Transverse colon (tissue), 4 donors: ENCODE results near the gene GNAS. TPM values are rescaled to one million over a fixed set of nuclear protein-coding genes. Genes with fewer than 3 reads are reported as not detected.

Source experiments
- DNase-seq: peaks from one replicate; pipeline ENCODE4 v3.0.0-alpha.2; 2019
- H3K27ac ChIP-seq, 4 donors: fragments of 200-600 bp; sonication (generic); 2 replicates each; pipeline ENCODE4 v1.5.1; 2016 to 2018; ENCODE audit warnings: inconsistent platforms in 4 of 4
- H3K27me3 ChIP-seq: fragments of 200-600 bp; sonication (generic); 2 replicates; pipeline ENCODE4 v1.5.1; 2017; ENCODE audit warnings: inconsistent platforms
- H3K36me3 ChIP-seq, 4 donors: fragments of 200-600 bp; sonication (generic); 2 replicates each; pipeline ENCODE4 v1.5.1; 2017 to 2019; ENCODE audit warnings: inconsistent platforms in 4 of 4
- H3K4me1 ChIP-seq, 4 donors: fragments of 200-600 bp; sonication (generic); 2 replicates each; pipeline ENCODE4 v1.5.1; 2017 to 2020; ENCODE audit warnings: inconsistent platforms in 4 of 4
- H3K4me3 ChIP-seq, 4 donors: fragments of 200-600 bp; sonication (generic); 1 replicate in 1 of 4; 2 replicates in 3 of 4; pipeline versions ENCODE4 v1.5.1 to v1.6.1; 2017 to 2019; ENCODE audit warnings: inconsistent platforms in 4 of 4
- H3K9me3 ChIP-seq, 2 donors: fragments of 200-600 bp; sonication (generic); 2 replicates each; pipeline ENCODE4 v1.5.1; 2017 to 2019; ENCODE audit warnings: inconsistent platforms in 2 of 2
- EP300 ChIP-seq: sonication (generic); formaldehyde crosslinking; IDR thresholded peaks from one replicate; pipeline ENCODE4 v1.6.1; 2017; ENCODE audit warnings: antibody characterized with exemption, low read depth
- POLR2A ChIP-seq: fragments of 450-650 bp; IDR thresholded peaks from one replicate; pipeline ENCODE4 v1.6.1; 2016; ENCODE audit warnings: antibody characterized with exemption, mild to moderate bottlenecking, moderate library complexity
- POLR2AphosphoS5 ChIP-seq, 3 donors: sonication (generic); formaldehyde crosslinking; IDR thresholded peaks; one replicate each; pipeline ENCODE4 v1.6.1; 2016; ENCODE audit warnings: antibody characterized with exemption in 3 of 3
- WGBS, 2 donors: methylation state at CpG; one replicate each; pipeline ENCODE4 v1.1.5; 2018; ENCODE audit warnings: low coverage in 1 of 2; 5-methylcytosine and 5-hydroxymethylcytosine counted together
- in situ Hi-C, 4 donors: fragments of 200-750 bp; cut with MboI; loops; one replicate each; pipeline versions ENCODE4 v1.15.0 to v1.15.1; 2017; ENCODE audit warnings: low sequenced_read_pairs in 3 of 4, low pct_ligation_motif_present in 1 of 4, low pct_unique_long_range_greater_than_20kb in 1 of 4
- intact Hi-C: fragments of 100-400 bp; cut with DNase I; formaldehyde crosslinking; loops from one replicate; pipeline ENCODE4 v1.15.1; 2023; ENCODE audit warnings: low total_unique reads
- total RNA-seq, 4 donors: library from RNA; depleted of rRNA; stranded (reverse); fragments of >200 nt; gene quantifications; one replicate each; pipeline ENCODE4 v1.1.0, GENCODE V29; 2016
- TF ChIP-seq, protein P1 (sequence below), 5 experiments: fragments of 200-600 bp in 3 of 5; fragments of 450-650 bp in 2 of 5; sonication (generic) in 3 of 5; IDR thresholded peaks; 1 replicate in 2 of 5; 2 replicates in 3 of 5; pipeline ENCODE4 v1.5.1; 2016 to 2017; ENCODE audit warnings: antibody characterized with exemption in 5 of 5, inconsistent platforms in 3 of 5, mild to moderate bottlenecking in 2 of 5, moderate library complexity in 1 of 5

GNAS gene
- total RNA-seq, 4 donors from 2014 or later, result 501 to 716 (median 535) TPM

GRCh38 chr20:58842276-58842675 is 10.2 kb upstream of the GNAS start:
- no peak overlapping the region for H3K27ac ChIP-seq
- H3K4me3 ChIP-seq, result no peak overlapping the region
- peaks cover 55% of the 10 kb centered on the region for H3K27me3 ChIP-seq
- H3K36me3 ChIP-seq, result no peaks in the 10 kb centered on the region
- DNase-seq, result no peak
- TF ChIP-seq, protein P1, sequence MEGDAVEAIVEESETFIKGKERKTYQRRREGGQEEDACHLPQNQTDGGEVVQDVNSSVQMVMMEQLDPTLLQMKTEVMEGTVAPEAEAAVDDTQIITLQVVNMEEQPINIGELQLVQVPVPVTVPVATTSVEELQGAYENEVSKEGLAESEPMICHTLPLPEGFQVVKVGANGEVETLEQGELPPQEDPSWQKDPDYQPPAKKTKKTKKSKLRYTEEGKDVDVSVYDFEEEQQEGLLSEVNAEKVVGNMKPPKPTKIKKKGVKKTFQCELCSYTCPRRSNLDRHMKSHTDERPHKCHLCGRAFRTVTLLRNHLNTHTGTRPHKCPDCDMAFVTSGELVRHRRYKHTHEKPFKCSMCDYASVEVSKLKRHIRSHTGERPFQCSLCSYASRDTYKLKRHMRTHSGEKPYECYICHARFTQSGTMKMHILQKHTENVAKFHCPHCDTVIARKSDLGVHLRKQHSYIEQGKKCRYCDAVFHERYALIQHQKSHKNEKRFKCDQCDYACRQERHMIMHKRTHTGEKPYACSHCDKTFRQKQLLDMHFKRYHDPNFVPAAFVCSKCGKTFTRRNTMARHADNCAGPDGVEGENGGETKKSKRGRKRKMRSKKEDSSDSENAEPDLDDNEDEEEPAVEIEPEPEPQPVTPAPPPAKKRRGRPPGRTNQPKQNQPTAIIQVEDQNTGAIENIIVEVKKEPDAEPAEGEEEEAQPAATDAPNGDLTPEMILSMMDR (IDR thresholded peaks at IDR 0.05), result no peak
- no peak for TF ChIP-seq EP300
- TF ChIP-seq POLR2A, result no peak
- TF ChIP-seq POLR2AphosphoS5 (IDR thresholded peaks at IDR 0.05), result no peak
- H3K4me1 ChIP-seq, result peaks cover 0 to 7% (median 3%) of the 10 kb centered on the region in 4 donors
- in situ Hi-C loops (loop anchor here in 2 of 4 donors (25.0 kb wide), 2 partner anchors 355 to 605 kb away; partner anchors contain the start of gene ANKRD60 (in 1 of the 2)), intact Hi-C loops (no loop called here)
- 59 to 61% methylated on average over 19 to 20 of the region's 20 CpGs for WGBS, 2 donors
- no peaks in the 10 kb centered on the region for H3K9me3 ChIP-seq

GRCh38 chr20:58843128-58843556 is 9.4 kb upstream of the GNAS start:
- H3K27me3 ChIP-seq, result peaks cover 55% of the 10 kb centered on the region
- no peak overlapping the region for H3K27ac ChIP-seq
- TF ChIP-seq POLR2A (no peak), EP300 (no peak), POLR2AphosphoS5 (IDR thresholded peaks at IDR 0.05) (no peak)
- TF ChIP-seq, protein P1 (IDR thresholded peaks at IDR 0.05), result no peak
- in situ Hi-C loops (loop anchor here in 2 of 4 donors (25.0 kb wide), 2 partner anchors 356 to 606 kb away; partner anchors contain the start of gene ANKRD60 (in 1 of the 2)), intact Hi-C loops (no loop called here)
- no peaks in the 10 kb centered on the region for H3K9me3 ChIP-seq
- no peaks in the 10 kb centered on the region for H3K36me3 ChIP-seq
- no peak for DNase-seq
- peaks cover 0 to 7% (median 3%) of the 10 kb centered on the region in 4 donors for H3K4me1 ChIP-seq
- H3K4me3 ChIP-seq, result no peak overlapping the region
- 53 to 60% methylated on average over 4 to 6 of the region's 6 CpGs for WGBS, 2 donors

DNA sequence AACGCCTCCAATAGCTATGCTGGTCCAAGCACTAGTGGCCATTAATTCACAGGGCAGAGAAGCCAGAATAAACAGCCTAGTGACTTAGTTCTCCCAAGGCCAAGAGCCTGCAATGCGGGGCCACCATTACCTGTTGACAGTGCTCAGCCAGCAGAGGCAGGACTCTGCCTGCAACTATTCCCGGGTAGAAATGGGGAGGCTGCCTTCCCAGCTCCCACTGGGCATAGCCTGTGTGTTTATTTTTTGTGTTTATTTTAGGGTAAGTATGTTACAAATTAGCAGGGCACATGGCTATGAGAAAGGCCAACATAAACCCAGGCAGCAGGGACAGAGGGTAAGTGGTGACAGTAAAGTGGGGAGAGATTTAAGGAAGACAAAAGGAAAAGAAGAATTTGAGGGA is 6.8 kb upstream of the GNAS start:
- in situ Hi-C loops (loop anchor here in 2 of 4 donors (25.0 kb wide), 2 partner anchors 358 to 608 kb away; partner anchors contain the start of gene ANKRD60 (in 1 of the 2)), intact Hi-C loops (no loop called here)
- no peaks in the 10 kb centered on the region for H3K36me3 ChIP-seq
- H3K4me1 ChIP-seq, result no peaks in the 10 kb centered on the region
- H3K4me3 ChIP-seq, result no peak overlapping the region
- TF ChIP-seq, protein P1 (IDR thresholded peaks at IDR 0.05), result no peak
- no peak for TF ChIP-seq EP300
- TF ChIP-seq POLR2A, result no peak
- no peak for TF ChIP-seq POLR2AphosphoS5 (IDR thresholded peaks at IDR 0.05)
- H3K9me3 ChIP-seq, result no peaks in the 10 kb centered on the region
- no peak overlapping the region for H3K27ac ChIP-seq
- peaks cover 49% of the 10 kb centered on the region for H3K27me3 ChIP-seq
- DNase-seq, result no peak
- WGBS, 2 donors, result 67% methylated on average over 3 of the region's 3 CpGs; no CpG with 5 or more reads in 1 of the 2 donors

- Histone ChIP-seq H3K9me3 (no peaks in the 10 kb centered on the region), H3K27ac (no peak overlapping the region), H3K4me1 (peaks cover 0 to 6% (median 1%) of the 10 kb centered on the region in 4 donors), H3K36me3 (no peaks in the 10 kb centered on the region), H3K4me3 (no peak overlapping the region), H3K27me3 (peaks cover 49% of the 10 kb centered on the region)
- DNase-seq, result no peak
- intact Hi-C loops, result no loop called here
- in situ Hi-C loops, result loop anchor here in 2 of 4 donors (25.0 kb wide), 2 partner anchors 360 to 610 kb away; partner anchors contain the start of gene ANKRD60 (in 1 of the 2)
- TF ChIP-seq POLR2A (no peak), EP300 (no peak), POLR2AphosphoS5 (IDR thresholded peaks at IDR 0.05) (no peak)
- TF ChIP-seq, protein P1 (IDR thresholded peaks at IDR 0.05), result no peak
- 62 to 83% methylated on average over 1 to 2 of the region's 2 CpGs for WGBS, 2 donors
Observed at GRCh38 chr20:58847463-58847862, 5.1 kb upstream of the GNAS start.
